ENCODE measurements around the gene ARRB1. TPM values are rescaled to one million over a fixed set of nuclear protein-coding genes. Genes with fewer than 3 reads are reported as not detected.

Gene ARRB1
- total RNA-seq: 14.7 TPM
- polyA plus RNA-seq (ENCODE audit: insufficient read depth in 1 of 8, insufficient read length in 8 of 8, low replicate concordance in 1 of 8): 10 to 100 TPM; 14.0 to 22.7 (median 20.7) TPM
- long read RNA-seq, donor 1: 0 reads
- long read RNA-seq, donor 2: 0 reads
- long read RNA-seq, donor 3, partial matches to known transcripts: 3,707 of 3,878 reads
- long read RNA-seq, donor 3, other reads (novel, unspliced or antisense): 166 of 3,878 reads
- long read RNA-seq, donor 4, partial matches to known transcripts: 1,868 of 3,273 reads
- long read RNA-seq, donor 4, other reads (novel, unspliced or antisense): 1,403 of 3,273 reads
- long read RNA-seq, donor 5, partial matches to known transcripts: 6,461 of 7,083 reads
- long read RNA-seq, donor 5, other reads (novel, unspliced or antisense): 617 of 7,083 reads
- long read RNA-seq, donor 6, partial matches to known transcripts: 5 of 7 reads
- long read RNA-seq, donor 6, other reads (novel, unspliced or antisense): 0 of 7 reads
- long read RNA-seq, donor 7, partial matches to known transcripts: 0 of 3 reads
- long read RNA-seq, donor 7, other reads (novel, unspliced or antisense): 0 of 3 reads
- long read RNA-seq, donor 8, partial matches to known transcripts: 5,275 of 5,622 reads
- long read RNA-seq, donor 8, other reads (novel, unspliced or antisense): 346 of 5,622 reads
- long read RNA-seq, donor 9, partial matches to known transcripts: 0 of 2 reads
- long read RNA-seq, donor 9, other reads (novel, unspliced or antisense): 0 of 2 reads
- long read RNA-seq, donor 10, partial matches to known transcripts: 6,599 of 7,062 reads
- long read RNA-seq, donor 10, other reads (novel, unspliced or antisense): 459 of 7,062 reads
- long read RNA-seq, donor 11, partial matches to known transcripts: 0 of 1 reads
- long read RNA-seq, donor 11, other reads (novel, unspliced or antisense): 0 of 1 reads

DNA sequence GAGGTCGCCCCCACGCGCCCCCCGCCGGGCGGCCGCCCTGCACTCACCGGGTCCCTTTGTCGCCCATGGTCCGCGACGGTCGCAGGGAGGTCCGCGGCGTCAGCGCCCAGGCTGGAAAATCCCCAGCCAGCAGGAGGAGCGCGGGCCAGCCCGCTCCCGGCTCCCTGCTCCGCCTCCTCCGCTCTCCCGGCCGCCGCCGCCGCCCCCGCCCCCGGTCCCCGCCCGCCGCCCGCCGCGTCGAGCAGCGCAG is at the start of gene ARRB1:
ARRB1 (minus strand) TSS at position 121 of the 250 bp plus-strand sequence; CDS start at position 67, 54 bp downstream.
- peak within 1 kb of the TSS; percentile 51 for H3K4me3 ChIP-seq (ENCODE audit: low read length)
- no peak for DNase-seq
- no peaks in the 10 kb centered on the region for H3K9me3 ChIP-seq (replicated peaks; ENCODE audit: control insufficient read depth, low read depth, low read length)
- H3K27ac ChIP-seq (ENCODE audit: low read length): peak within 1 kb of the TSS; percentile 67
- H3K4me1 ChIP-seq (ENCODE audit: control insufficient read depth, insufficient read depth, low read length): peaks cover 56% of the 10 kb centered on the region
- no peaks in the 10 kb centered on the region for H3K36me3 ChIP-seq (ENCODE audit: control insufficient read depth, insufficient read depth, low read length)
- under 1% methylated on average over 24 of the region's 38 CpGs for WGBS (ENCODE audit: insufficient coverage)
- no peaks in the 10 kb centered on the region for H3K27me3 ChIP-seq (ENCODE audit: control insufficient read depth, insufficient read depth, low read length)

DNA sequence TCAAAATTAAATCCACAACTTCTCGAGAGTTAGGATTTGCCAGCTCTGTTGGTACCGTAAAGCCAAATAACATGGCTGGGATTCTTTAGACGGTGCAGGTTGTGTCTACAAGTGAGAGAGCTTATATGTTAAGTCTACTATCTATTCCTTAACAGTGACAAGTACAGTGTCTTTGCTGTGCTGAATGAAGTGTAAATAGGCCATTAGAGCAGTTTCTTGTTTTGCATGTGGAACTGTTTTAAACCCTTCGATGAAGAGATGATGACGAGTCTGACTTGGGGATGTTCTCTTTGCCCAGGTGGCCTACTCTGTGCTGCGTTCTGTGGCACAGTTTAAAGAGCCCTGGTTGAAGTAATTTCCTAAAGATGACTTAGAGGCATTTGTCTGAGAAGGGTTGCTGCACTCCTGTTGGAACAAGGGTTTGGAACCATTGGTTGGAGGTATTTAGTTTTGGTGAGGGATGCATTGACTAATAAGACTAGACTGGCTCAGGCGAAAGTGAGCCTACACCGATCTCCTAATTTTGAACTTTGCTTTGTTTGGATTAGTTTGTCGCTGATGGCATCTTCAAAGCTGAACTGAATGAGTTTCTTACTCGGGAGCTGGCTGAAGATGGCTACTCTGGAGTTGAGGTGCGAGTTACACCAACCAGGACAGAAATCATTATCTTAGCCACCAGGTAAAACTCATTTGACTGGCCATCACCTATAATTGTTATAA is 48.8 kb upstream of the ARRB1 start:
- Histone ChIP-seq H3K36me3 (ENCODE audit: control insufficient read depth, insufficient read depth, low read length) (peaks cover 45% of the 10 kb centered on the region), H3K4me3 (ENCODE audit: low read length) (peak overlapping the region; percentile 99), H3K27ac (ENCODE audit: low read length) (peak overlapping the region; percentile 97), H3K4me1 (ENCODE audit: control insufficient read depth, insufficient read depth, low read length) (peaks cover 15% of the 10 kb centered on the region), H3K27me3 (ENCODE audit: control insufficient read depth, insufficient read depth, low read length) (no peaks in the 10 kb centered on the region), H3K9me3 (replicated peaks; ENCODE audit: control insufficient read depth, low read depth, low read length) (no peaks in the 10 kb centered on the region)
- no peak for DNase-seq
- WGBS (ENCODE audit: insufficient coverage): 0% methylated on average over 3 of the region's 11 CpGs

GRCh38 chr11:75399344-75400145 is 48.1 kb upstream of the ARRB1 start, which contains the start of gene RPS3:
TSS of gene RPS3 (plus strand) at chr11:75399518. CDS start at chr11:75399548, 30 bp downstream.
- peaks cover 38% of the 10 kb centered on the region for H3K36me3 ChIP-seq (ENCODE audit: control insufficient read depth, insufficient read depth, low read length)
- peak within 1 kb of the TSS; percentile 97 for H3K27ac ChIP-seq (ENCODE audit: low read length)
- under 1% methylated on average over 35 of the region's 55 CpGs for WGBS (ENCODE audit: insufficient coverage)
- peak; percentile 98 for DNase-seq
- peaks cover 15% of the 10 kb centered on the region for H3K4me1 ChIP-seq (ENCODE audit: control insufficient read depth, insufficient read depth, low read length)
- peak within 1 kb of the TSS; percentile 99 for H3K4me3 ChIP-seq (ENCODE audit: low read length)
- H3K27me3 ChIP-seq (ENCODE audit: control insufficient read depth, insufficient read depth, low read length): no peaks in the 10 kb centered on the region
- H3K9me3 ChIP-seq (replicated peaks; ENCODE audit: control insufficient read depth, low read depth, low read length): no peaks in the 10 kb centered on the region

DNA sequence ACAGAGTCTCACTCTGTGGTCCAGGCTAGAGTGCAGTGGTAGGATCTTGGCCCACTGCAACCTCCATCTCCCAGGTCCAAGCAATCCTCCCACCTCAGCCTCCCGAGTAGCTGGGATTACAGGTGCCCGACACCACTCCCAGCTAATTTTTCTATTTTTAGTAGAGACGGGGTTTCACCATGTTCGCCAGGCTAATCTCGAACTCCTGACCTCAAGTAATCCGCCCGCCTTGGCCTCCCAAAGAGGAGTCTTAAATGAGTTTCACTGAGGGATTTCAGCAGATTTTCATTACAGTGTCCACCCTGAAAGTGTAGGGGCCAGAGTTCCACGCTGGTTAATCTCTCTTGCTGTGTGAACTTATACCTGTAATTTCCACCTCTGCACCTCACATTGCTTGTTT is 47.4 kb upstream of the ARRB1 start:
- WGBS (ENCODE audit: insufficient coverage): 70% methylated on average over 2 of the region's 8 CpGs
- no peak for DNase-seq
- H3K4me3 ChIP-seq (ENCODE audit: low read length): no peak overlapping the region
- H3K27ac ChIP-seq (ENCODE audit: low read length): no peak overlapping the region
- no peaks in the 10 kb centered on the region for H3K9me3 ChIP-seq (replicated peaks; ENCODE audit: control insufficient read depth, low read depth, low read length)
- H3K4me1 ChIP-seq (ENCODE audit: control insufficient read depth, insufficient read depth, low read length): peaks cover 15% of the 10 kb centered on the region
- H3K27me3 ChIP-seq (ENCODE audit: control insufficient read depth, insufficient read depth, low read length): no peaks in the 10 kb centered on the region
- H3K36me3 ChIP-seq (ENCODE audit: control insufficient read depth, insufficient read depth, low read length): peaks cover 32% of the 10 kb centered on the region

GRCh38 chr11:75394085-75394840 is 42.8 kb upstream of the ARRB1 start:
- 79% methylated on average over 5 of the region's 8 CpGs for WGBS (ENCODE audit: insufficient coverage)
- H3K36me3 ChIP-seq (ENCODE audit: control insufficient read depth, insufficient read depth, low read length): no peaks in the 10 kb centered on the region
- no peaks in the 10 kb centered on the region for H3K4me1 ChIP-seq (ENCODE audit: control insufficient read depth, insufficient read depth, low read length)
- H3K27me3 ChIP-seq (ENCODE audit: control insufficient read depth, insufficient read depth, low read length): peaks cover 5% of the 10 kb centered on the region
- no peak for DNase-seq
- no peak overlapping the region for H3K4me3 ChIP-seq (ENCODE audit: low read length)
- no peak overlapping the region for H3K27ac ChIP-seq (ENCODE audit: low read length)
- no peaks in the 10 kb centered on the region for H3K9me3 ChIP-seq (replicated peaks; ENCODE audit: control insufficient read depth, low read depth, low read length)

- Histone ChIP-seq H3K4me1 (ENCODE audit: control insufficient read depth, insufficient read depth, low read length) (peaks cover 8% of the 10 kb centered on the region), H3K36me3 (ENCODE audit: control insufficient read depth, insufficient read depth, low read length) (no peaks in the 10 kb centered on the region)
- no CpG with 5 or more reads among the region's 7 CpGs for WGBS (ENCODE audit: insufficient coverage)
These were observed 38.5 kb upstream of the ARRB1 start for GRCh38 chr11:75389925-75390324.

DNA sequence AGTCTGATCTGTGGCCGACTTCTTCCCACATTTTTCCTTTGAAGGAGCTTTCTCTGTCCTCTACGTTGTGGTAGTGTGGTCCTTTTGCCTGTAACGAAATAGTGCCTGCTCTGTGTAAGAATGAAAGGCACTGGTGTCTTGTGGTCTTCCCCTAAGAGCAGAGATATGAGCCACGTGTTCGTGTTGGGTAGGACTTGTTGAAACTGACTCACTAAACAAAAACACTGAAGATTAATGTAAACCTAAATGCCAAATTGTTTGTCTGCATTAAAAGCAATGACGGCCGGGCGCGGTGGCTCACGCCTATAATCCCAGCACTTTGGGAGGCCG is 37.8 kb upstream of the ARRB1 start:
- Histone ChIP-seq H3K9me3 (replicated peaks; ENCODE audit: control insufficient read depth, low read depth, low read length) (no peaks in the 10 kb centered on the region), H3K36me3 (ENCODE audit: control insufficient read depth, insufficient read depth, low read length) (no peaks in the 10 kb centered on the region), H3K27me3 (ENCODE audit: control insufficient read depth, insufficient read depth, low read length) (peaks cover 8% of the 10 kb centered on the region), H3K27ac (ENCODE audit: low read length) (no peak overlapping the region), H3K4me1 (ENCODE audit: control insufficient read depth, insufficient read depth, low read length) (peaks cover 10% of the 10 kb centered on the region), H3K4me3 (ENCODE audit: low read length) (no peak overlapping the region)
- no peak for DNase-seq
- no CpG with 5 or more reads among the region's 11 CpGs for WGBS (ENCODE audit: insufficient coverage)

More at GRCh38 chr11:75389925-75390324, 38.5 kb upstream of the ARRB1 start:
- DNase-seq: no peak
- H3K9me3 ChIP-seq (replicated peaks; ENCODE audit: control insufficient read depth, low read depth, low read length): no peaks in the 10 kb centered on the region
- H3K27ac ChIP-seq (ENCODE audit: low read length): no peak overlapping the region
- peaks cover 8% of the 10 kb centered on the region for H3K27me3 ChIP-seq (ENCODE audit: control insufficient read depth, insufficient read depth, low read length)
- no peak overlapping the region for H3K4me3 ChIP-seq (ENCODE audit: low read length)

DNA sequence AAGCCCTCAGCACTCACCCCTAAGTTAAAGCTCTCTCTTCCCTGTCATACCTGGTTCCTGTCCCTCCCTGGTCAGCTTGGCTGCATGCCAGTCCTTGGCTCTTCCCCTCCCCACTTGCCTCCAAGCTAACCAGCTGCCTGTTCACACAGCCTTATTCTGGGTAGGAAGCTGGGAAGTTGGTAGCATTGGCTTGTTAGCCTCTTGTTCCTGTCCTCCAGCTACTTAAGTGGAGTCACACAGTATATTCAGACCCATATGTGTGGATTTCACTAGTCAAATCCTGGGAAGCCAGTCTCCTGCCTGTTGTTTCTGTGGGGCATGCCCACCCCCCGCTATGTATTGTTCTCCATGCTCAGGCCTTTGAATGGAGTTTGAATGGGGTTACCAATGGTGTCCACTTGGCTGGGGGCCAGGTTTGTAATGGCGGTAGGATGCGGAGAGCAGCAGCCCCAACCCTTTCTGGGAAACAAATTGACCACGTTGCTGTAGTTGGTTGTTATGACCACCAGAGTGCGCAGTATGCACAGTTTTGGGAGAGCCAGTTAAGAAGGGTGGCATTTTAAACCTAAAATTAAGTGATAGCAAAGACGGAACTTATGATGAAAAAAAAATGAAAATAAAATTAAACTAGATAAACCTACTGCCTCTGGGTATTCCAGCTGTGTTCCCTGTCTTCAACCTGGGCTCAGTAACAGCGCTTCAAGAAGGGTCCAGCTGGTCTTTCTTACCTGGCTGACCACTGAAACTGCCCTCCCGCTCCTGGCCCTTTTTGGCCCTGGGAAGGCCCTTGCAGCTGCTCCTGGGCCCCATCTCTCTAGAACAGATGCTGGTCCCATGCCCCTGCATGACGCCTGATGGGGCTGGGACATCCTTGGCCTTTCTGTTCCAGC is 37.2 kb upstream of the ARRB1 start:
- no peaks in the 10 kb centered on the region for H3K9me3 ChIP-seq (replicated peaks; ENCODE audit: control insufficient read depth, low read depth, low read length)
- WGBS (ENCODE audit: insufficient coverage): 29% methylated on average over 6 of the region's 9 CpGs
- H3K27ac ChIP-seq (ENCODE audit: low read length): peak overlapping the region; percentile 51
- peaks cover 11% of the 10 kb centered on the region for H3K4me1 ChIP-seq (ENCODE audit: control insufficient read depth, insufficient read depth, low read length)
- DNase-seq: peak; percentile 82
- H3K4me3 ChIP-seq (ENCODE audit: low read length): no peak overlapping the region
- H3K36me3 ChIP-seq (ENCODE audit: control insufficient read depth, insufficient read depth, low read length): no peaks in the 10 kb centered on the region
- H3K27me3 ChIP-seq (ENCODE audit: control insufficient read depth, insufficient read depth, low read length): peaks cover 8% of the 10 kb centered on the region

Measured in muscle of leg (tissue), 16 donors.